ENCODE results near the gene GAL3ST3. TPM values are rescaled to one million over a fixed set of nuclear protein-coding genes. Genes with fewer than 3 reads are reported as not detected.
A peak's percentile ranks its signal among the peaks of the same experiment; 100 is the strongest.

GAL3ST3 gene
- total and polyA plus RNA-seq, 10 of the 15 experiments (the other 5 are each of a cell fraction or from before 2014, with no cell fraction given): 0.06 to 0.12 TPM; not detected in 8

DNA sequence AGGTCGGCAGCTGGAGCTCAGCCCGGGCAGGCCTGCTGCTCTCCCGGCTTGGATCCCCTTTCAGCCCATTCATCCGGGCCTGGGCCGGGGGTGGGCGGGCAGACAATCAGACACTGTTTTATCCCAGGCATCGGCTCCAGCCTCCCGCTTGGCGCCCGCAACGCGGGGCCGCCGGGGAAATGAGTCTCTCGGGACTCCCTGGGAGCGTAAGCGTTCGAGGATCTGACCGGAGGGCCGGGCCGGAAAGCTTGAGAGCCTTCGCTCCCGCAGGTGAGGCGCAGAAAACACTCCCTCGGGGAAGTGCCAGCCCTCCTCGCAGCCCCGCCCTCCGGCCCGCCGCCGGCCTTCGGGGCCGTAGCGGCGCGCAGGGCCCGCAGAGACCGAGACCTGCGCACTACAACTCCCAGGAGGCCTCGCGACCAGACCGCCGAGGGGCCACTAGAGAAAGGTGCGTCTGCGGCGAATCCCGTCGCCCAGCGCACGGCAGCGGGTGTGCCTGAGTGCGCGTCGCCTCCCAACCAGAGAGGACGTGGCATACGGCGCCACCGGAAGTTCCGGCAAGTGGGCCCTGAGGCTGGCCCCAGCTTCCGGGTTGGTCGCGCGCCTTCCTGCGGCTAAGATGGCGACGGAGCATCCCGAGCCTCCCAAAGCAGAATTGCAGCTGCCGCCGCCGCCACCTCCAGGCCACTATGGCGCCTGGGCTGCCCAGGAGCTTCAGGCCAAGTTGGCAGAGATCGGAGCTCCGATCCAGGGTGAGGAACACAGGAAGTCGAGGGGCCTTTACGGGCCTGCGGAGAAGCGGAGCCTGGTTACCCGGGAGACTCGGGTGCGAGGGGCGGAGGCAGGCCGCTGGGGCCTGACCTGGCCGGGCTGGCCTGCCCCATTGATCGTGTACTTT is 3.1 kb upstream of the GAL3ST3 start, which contains the start of gene SF3B2 (continued):
- TF ChIP-seq ZBTB33 (IDR thresholded peaks at IDR 0.05) (no peak), MYC (IDR thresholded peaks at IDR 0.05; ENCODE audit: insufficient read depth, insufficient read length, insufficient replicate concordance, low read length, severe bottlenecking) (no peak), ESRRA (IDR thresholded peaks at IDR 0.05; ENCODE audit: low read length) (0 out of 2 replicates have a peak, but pooled peaks have one; percentile 19), ASH2L (IDR thresholded peaks at IDR 0.05; ENCODE audit: borderline replicate concordance, low read depth) (no peak), ZBED1 (IDR thresholded peaks at IDR 0.05; ENCODE audit: borderline replicate concordance) (no peak), EP300 (IDR thresholded peaks at IDR 0.05; ENCODE audit: borderline replicate concordance in 1 of 2, control insufficient read depth in 1 of 2, low read depth in 2 of 2, low read length in 2 of 2) (no peak), ZNF384 (IDR thresholded peaks at IDR 0.05; ENCODE audit: borderline replicate concordance, low read depth, low read length) (no peak), SMAD5 (IDR thresholded peaks at IDR 0.05; ENCODE audit: low read depth) (peak; percentile 81; the same call in 1 of the 2 replicates), CEBPB (IDR thresholded peaks at IDR 0.05; ENCODE audit: borderline replicate concordance in 1 of 2, low read depth in 2 of 2, low read length in 2 of 2) (no peak), MTA2 (IDR thresholded peaks at IDR 0.05; ENCODE audit: low read depth) (no peak), ZNF24 (IDR thresholded peaks at IDR 0.05) (no peak), IRF5 (IDR thresholded peaks at IDR 0.05; ENCODE audit: borderline replicate concordance) (no peak), FOS (IDR thresholded peaks at IDR 0.05; ENCODE audit: borderline replicate concordance, extremely low read depth, insufficient read length) (no peak), NFYB (IDR thresholded peaks at IDR 0.05; ENCODE audit: insufficient read depth, low read depth, low read length) (peak; percentile 78; the same call in 1 of the 2 replicates), DPF2 (IDR thresholded peaks at IDR 0.05) (peak; percentile 36), BMI1 (IDR thresholded peaks at IDR 0.05; ENCODE audit: borderline replicate concordance) (no peak), STAT1 (conservative IDR thresholded peaks at IDR 0.05) (no peak), RAD51 (IDR thresholded peaks at IDR 0.05) (no peak), CHD4 (IDR thresholded peaks at IDR 0.05) (no peak), JUND (IDR thresholded peaks at IDR 0.05; ENCODE audit: low read depth, low read length) (no peak), TCF7 (IDR thresholded peaks at IDR 0.05; ENCODE audit: borderline replicate concordance) (no peak), EGR1 (IDR thresholded peaks at IDR 0.05; ENCODE audit: borderline replicate concordance in 1 of 2, low read depth in 2 of 2, low read length in 2 of 2) (peak; percentile 30 to 38; a peak in 2 of 3 replicates)
- TF ChIP-seq, protein P1, sequence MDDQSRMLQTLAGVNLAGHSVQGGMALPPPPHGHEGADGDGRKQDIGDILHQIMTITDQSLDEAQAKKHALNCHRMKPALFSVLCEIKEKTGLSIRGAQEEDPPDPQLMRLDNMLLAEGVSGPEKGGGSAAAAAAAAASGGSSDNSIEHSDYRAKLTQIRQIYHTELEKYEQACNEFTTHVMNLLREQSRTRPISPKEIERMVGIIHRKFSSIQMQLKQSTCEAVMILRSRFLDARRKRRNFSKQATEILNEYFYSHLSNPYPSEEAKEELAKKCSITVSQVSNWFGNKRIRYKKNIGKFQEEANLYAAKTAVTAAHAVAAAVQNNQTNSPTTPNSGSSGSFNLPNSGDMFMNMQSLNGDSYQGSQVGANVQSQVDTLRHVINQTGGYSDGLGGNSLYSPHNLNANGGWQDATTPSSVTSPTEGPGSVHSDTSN (IDR thresholded peaks at IDR 0.05; ENCODE audit: insufficient replicate concordance, low read depth, low read length): no peak
- TF ChIP-seq, protein P2, sequence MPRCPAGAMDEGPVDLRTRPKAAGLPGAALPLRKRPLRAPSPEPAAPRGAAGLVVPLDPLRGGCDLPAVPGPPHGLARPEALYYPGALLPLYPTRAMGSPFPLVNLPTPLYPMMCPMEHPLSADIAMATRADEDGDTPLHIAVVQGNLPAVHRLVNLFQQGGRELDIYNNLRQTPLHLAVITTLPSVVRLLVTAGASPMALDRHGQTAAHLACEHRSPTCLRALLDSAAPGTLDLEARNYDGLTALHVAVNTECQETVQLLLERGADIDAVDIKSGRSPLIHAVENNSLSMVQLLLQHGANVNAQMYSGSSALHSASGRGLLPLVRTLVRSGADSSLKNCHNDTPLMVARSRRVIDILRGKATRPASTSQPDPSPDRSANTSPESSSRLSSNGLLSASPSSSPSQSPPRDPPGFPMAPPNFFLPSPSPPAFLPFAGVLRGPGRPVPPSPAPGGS (IDR thresholded peaks at IDR 0.05; ENCODE audit: borderline replicate concordance, insufficient read depth, low read depth, low read length, poor library complexity, severe bottlenecking): no peak
